Body of pancreas (tissue), 4 donors: ENCODE data around the gene GRIK3. TPM values are rescaled to one million over a fixed set of nuclear protein-coding genes. Genes with fewer than 3 reads are reported as not detected.
A peak's percentile ranks its signal among the peaks of the same experiment; 100 is the strongest.

Experiments used
- ATAC-seq: fragments of 150-250 bp; one replicate; pipeline ENCODE4 v1.9.1; 2016
- DNase-seq, 4 donors: peaks; one replicate each; pipeline ENCODE4 v3.0.0-alpha.2; 2019
- H3K27ac ChIP-seq, 4 donors: fragments of 200-600 bp; sonication (generic); 1 replicate in 3 of 4; 2 replicates in 1 of 4; pipeline versions ENCODE4 v1.5.1 to v1.6.1; 2016 to 2019; ENCODE audit warnings: mild to moderate bottlenecking in 1 of 4, mixed read lengths in 1 of 4, moderate library complexity in 1 of 4
- H3K27me3 ChIP-seq, 2 donors: fragments of 200-600 bp; sonication (generic); one replicate each; pipeline ENCODE4 v1.6.0; 2016; ENCODE audit warnings: mild to moderate bottlenecking in 1 of 2
- H3K36me3 ChIP-seq, 2 donors: fragments of 200-600 bp; sonication (generic); replicated peaks in 1 of 2; 2 replicates each; pipeline ENCODE4 v1.5.1; 2016; ENCODE audit warnings: low read depth in 2 of 2; ENCODE audit not compliant: insufficient read depth in 1 of 2
- H3K4me1 ChIP-seq: fragments of 200-600 bp; sonication (generic); one replicate; pipeline ENCODE4 v1.6.0; 2016
- H3K4me3 ChIP-seq, 2 donors: fragments of 200-600 bp; sonication (generic); 1 replicate in 1 of 2; 2 replicates in 1 of 2; pipeline ENCODE4 v1.5.1; 2016 to 2019
- H3K9me3 ChIP-seq, 3 donors: fragments of 200-600 bp; sonication (generic); 1 replicate in 2 of 3; 2 replicates in 1 of 3; pipeline ENCODE4 v1.5.1; 2016
- CTCF ChIP-seq, 7 experiments: fragments of 450-650 bp in 4 of 7; fragments of 200-600 bp in 3 of 7; sonication (generic) in 3 of 7; IDR thresholded peaks; one replicate each; pipeline ENCODE4 v1.5.1; 2016 to 2019; ENCODE audit warnings: antibody characterized with exemption in 7 of 7
- POLR2A ChIP-seq, 3 donors: fragments of 450-650 bp; IDR thresholded peaks; one replicate each; pipeline ENCODE4 v1.6.1; 2016; ENCODE audit warnings: antibody characterized with exemption in 3 of 3, mild to moderate bottlenecking in 2 of 3
- WGBS, 2 donors: methylation state at CpG; one replicate each; pipeline ENCODE4 v1.1.5; 2017; 5-methylcytosine and 5-hydroxymethylcytosine counted together
- intact Hi-C: fragments of 100-400 bp; cut with DNase I; formaldehyde crosslinking; loops from one replicate; pipeline ENCODE4 v1.15.1; 2023
- total RNA-seq, 2 donors: library from RNA; depleted of rRNA; stranded (reverse); fragments of >200 nt; gene quantifications; one replicate each; pipeline ENCODE4 v1.1.0, GENCODE V29; 2016

Gene GRIK3
- total RNA-seq, 2 donors from 2014 or later = under 0.01 to 0.99 TPM

GRCh38 chr1:37041483-37041882, 7.2 kb upstream of the GRIK3 start:
- H3K27me3 ChIP-seq = peaks cover 0 to 7% of the 10 kb centered on the region in 2 donors

DNA sequence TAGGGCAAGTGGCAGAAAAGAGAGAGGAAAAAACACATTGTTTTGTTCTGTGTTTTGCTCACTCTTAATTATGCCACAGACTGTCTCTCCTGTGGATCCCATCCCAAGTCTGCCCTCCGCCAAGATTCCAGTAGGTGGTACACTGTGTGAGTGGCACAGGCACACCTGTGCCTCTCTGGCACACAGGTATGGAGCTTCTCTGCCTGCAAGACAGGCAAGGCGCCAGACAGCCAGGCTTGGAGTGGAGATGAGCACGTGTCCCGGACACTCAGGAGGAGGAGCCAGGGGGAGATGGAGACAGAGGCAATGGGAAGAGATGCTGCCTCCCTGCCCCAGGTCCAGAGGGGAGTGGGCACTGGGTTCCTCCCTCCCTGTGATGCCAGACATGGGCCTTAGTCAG, 6.5 kb upstream of the GRIK3 start:
- no peak overlapping the region for H3K27ac ChIP-seq
- intact Hi-C loops = no loop called here
- H3K4me1 ChIP-seq = peaks cover 6% of the 10 kb centered on the region
- ATAC-seq (no peak), DNase-seq (no peak)
- peaks cover 0 to 8% of the 10 kb centered on the region in 2 donors for H3K27me3 ChIP-seq
- TF ChIP-seq POLR2A (IDR thresholded peaks at IDR 0.05) (no peak), CTCF (IDR thresholded peaks at IDR 0.05) (no peak)
- WGBS, 2 donors = 27 to 37% methylated on average over 1 to 4 of the region's 4 CpGs
- no peak overlapping the region for H3K4me3 ChIP-seq
- no peaks in the 10 kb centered on the region for H3K36me3 ChIP-seq
- H3K9me3 ChIP-seq = no peaks in the 10 kb centered on the region

More at GRCh38 chr1:37041483-37041882, 7.2 kb upstream of the GRIK3 start:
- ATAC-seq (no peak), DNase-seq (no peak)
- intact Hi-C loops = no loop called here
- 55 to 56% methylated on average over 2 of the region's 2 CpGs for WGBS, 2 donors
- no peak overlapping the region for H3K27ac ChIP-seq
- peaks cover 6% of the 10 kb centered on the region for H3K4me1 ChIP-seq
- no peak for TF ChIP-seq POLR2A (IDR thresholded peaks at IDR 0.05)
- no peak for TF ChIP-seq CTCF (IDR thresholded peaks at IDR 0.05)
- H3K4me3 ChIP-seq = no peak overlapping the region
- H3K36me3 ChIP-seq = no peaks in the 10 kb centered on the region
- no peaks in the 10 kb centered on the region for H3K9me3 ChIP-seq

GRCh38 chr1:37040261-37040660, 5.9 kb upstream of the GRIK3 start:
- Histone ChIP-seq H3K4me1 (peaks cover 6% of the 10 kb centered on the region), H3K27ac (no peak overlapping the region), H3K4me3 (no peak overlapping the region), H3K9me3 (no peaks in the 10 kb centered on the region), H3K27me3 (peaks cover 0 to 13% of the 10 kb centered on the region in 2 donors), H3K36me3 (no peaks in the 10 kb centered on the region)
- intact Hi-C loops = no loop called here
- TF ChIP-seq POLR2A (IDR thresholded peaks at IDR 0.05) (no peak), CTCF (IDR thresholded peaks at IDR 0.05) (no peak)
- 9 to 15% methylated on average over 3 of the region's 3 CpGs for WGBS, 2 donors
- no peak for ATAC-seq
- no peak for DNase-seq

DNA sequence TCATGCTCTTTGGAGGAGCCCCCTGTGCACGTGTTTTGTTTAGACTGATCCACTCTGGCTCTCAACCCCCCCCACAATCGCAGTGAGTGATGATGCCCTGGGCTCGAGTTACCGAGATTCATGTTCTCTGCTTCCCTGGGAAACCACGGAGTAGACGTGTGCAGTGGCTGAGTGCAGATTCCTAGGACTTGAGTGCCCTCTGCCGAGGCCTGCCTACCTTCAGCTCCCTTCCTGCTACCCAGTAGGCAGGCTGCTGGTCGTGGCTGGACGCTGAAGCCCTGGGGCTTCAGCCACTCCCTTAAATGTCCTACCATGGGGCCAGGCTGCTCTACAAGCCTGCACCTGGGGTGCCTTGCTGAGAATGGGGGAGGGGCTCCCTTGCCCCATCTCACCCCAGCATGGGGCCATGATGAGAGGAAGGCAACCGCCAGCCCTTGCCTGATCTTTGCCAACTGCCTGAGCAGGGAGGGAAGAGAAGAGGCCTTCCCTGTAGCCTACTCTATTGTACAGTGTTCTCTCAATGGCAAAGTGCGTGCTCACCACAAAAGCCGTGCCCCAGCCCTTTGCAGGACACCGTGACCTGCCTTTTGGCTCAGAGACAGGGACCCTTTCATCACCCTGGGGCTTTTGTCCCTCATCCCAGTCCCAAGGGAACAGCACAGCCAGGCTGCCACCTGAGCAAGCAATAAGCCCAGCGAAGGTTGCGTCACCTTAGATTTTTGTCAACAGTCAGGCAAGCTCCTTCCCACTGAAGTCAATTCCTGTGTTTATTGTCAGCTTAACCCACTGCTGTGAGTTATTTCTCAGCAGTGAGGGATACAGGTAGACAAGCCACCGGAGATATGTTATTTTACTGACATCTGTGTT, 4.1 kb upstream of the GRIK3 start:
- DNase-seq = peak; percentile 12 to 53 (median 27)
- Histone ChIP-seq H3K27me3 (peaks cover 0 to 25% of the 10 kb centered on the region in 2 donors), H3K9me3 (no peaks in the 10 kb centered on the region), H3K4me3 (no peak overlapping the region), H3K36me3 (no peaks in the 10 kb centered on the region), H3K4me1 (peaks cover 16% of the 10 kb centered on the region), H3K27ac (no peak overlapping the region)
- no peak for ATAC-seq
- 16 to 20% methylated on average over 10 to 15 of the region's 16 CpGs for WGBS, 2 donors
- intact Hi-C loops = no loop called here
- TF ChIP-seq POLR2A (IDR thresholded peaks at IDR 0.05) = no peak
- TF ChIP-seq CTCF (IDR thresholded peaks at IDR 0.05) = peak in 1 of 7 experiments; percentile 6
